PFSK-1 (cell line): Measurements from ENCODE around the gene SLCO3A1.

ENCODE experiments used
- POLR2AphosphoS5 ChIP-seq: IDR thresholded peaks from 2 replicates; pipeline ENCODE4 v1.6.1; 2012; ENCODE audit warnings: low read depth, mild to moderate bottlenecking, control low read depth, low read length, moderate library complexity
- SIN3A ChIP-seq: IDR thresholded peaks from 2 replicates; pipeline ENCODE4 v1.6.1; 2012; ENCODE audit warnings: mild to moderate bottlenecking, low read length, moderate library complexity, borderline replicate concordance; ENCODE audit not compliant: insufficient read depth

GRCh38 chr15:92104072-92104471, 250.6 kb downstream of the SLCO3A1 start:
- TF ChIP-seq SIN3A = no peak
- no peak for TF ChIP-seq POLR2AphosphoS5
